GM23338 (cell line): ENCODE data around the gene RPEL1. TPM values are rescaled to one million over a fixed set of nuclear protein-coding genes. Genes with fewer than 3 reads are reported as not detected.

ENCODE experiments used
- ATAC-seq: fragments of 200-7000 bp; cut with Tn5 transposase; 3 replicates; pipeline ENCODE4 v1.9.1; 2020
- DNase-seq: peaks from one replicate; pipeline ENCODE4 v3.0.0-alpha.2; 2015; ENCODE audit warnings: low spot score
- H2AFZ ChIP-seq: fragments of 200-600 bp; sonication (generic); 2 replicates; pipeline ENCODE4 v1.8.0; 2016; ENCODE audit warnings: antibody characterized with exemption, mild to moderate bottlenecking, moderate library complexity
- H3F3A ChIP-seq: fragments of 200-600 bp; sonication (generic); replicated peaks from 2 replicates; pipeline ENCODE4 v1.8.0; 2017; ENCODE audit warnings: antibody characterized with exemption, mixed run types, low read depth
- H3K27ac ChIP-seq: fragments of 200-600 bp; sonication (generic); 2 replicates; pipeline ENCODE4 v1.6.1; 2016; ENCODE audit warnings: low read depth
- H3K27me3 ChIP-seq: fragments of 200-600 bp; sonication (generic); 2 replicates; pipeline ENCODE4 v1.8.0; 2016; ENCODE audit warnings: mild to moderate bottlenecking, mixed run types, moderate library complexity; ENCODE audit not compliant: insufficient read depth
- H3K36me3 ChIP-seq: fragments of 200-600 bp; sonication (generic); 2 replicates; pipeline ENCODE4 v1.8.0; 2016; ENCODE audit warnings: mild to moderate bottlenecking; ENCODE audit not compliant: insufficient read depth
- H3K4me1 ChIP-seq: fragments of 200-600 bp; sonication (generic); 2 replicates; pipeline ENCODE4 v1.8.0; 2016; ENCODE audit warnings: mild to moderate bottlenecking, moderate library complexity; ENCODE audit not compliant: insufficient read depth
- H3K4me2 ChIP-seq: fragments of 200-600 bp; sonication (generic); 2 replicates; pipeline ENCODE4 v1.7.1; 2017; ENCODE audit warnings: mixed run types
- H3K4me3 ChIP-seq: fragments of 200-600 bp; sonication (generic); 2 replicates; pipeline ENCODE4 v1.6.1; 2016; ENCODE audit warnings: mixed run types
- H3K79me2 ChIP-seq: fragments of 200-600 bp; sonication (generic); replicated peaks from 2 replicates; pipeline ENCODE4 v1.8.0; 2017; ENCODE audit warnings: mild to moderate bottlenecking; ENCODE audit not compliant: insufficient read depth
- H3K9me2 ChIP-seq: fragments of 200-600 bp; sonication (generic); 2 replicates; pipeline ENCODE4 v1.8.0; 2017; ENCODE audit not compliant: insufficient read depth
- H4K20me1 ChIP-seq: fragments of 200-600 bp; sonication (generic); replicated peaks from 2 replicates; pipeline ENCODE4 v1.8.0; 2017; ENCODE audit warnings: mild to moderate bottlenecking; ENCODE audit not compliant: insufficient read depth
- H3K27ac Mint-ChIP-seq: 2 replicates; pipeline ENCODE4 v1.8.0; 2020; ENCODE audit warnings: inconsistent platforms, mild to moderate bottlenecking, moderate library complexity, mixed read lengths
- H3K27me3 Mint-ChIP-seq: 3 replicates; pipeline ENCODE4 v1.8.0; 2022; ENCODE audit warnings: low read depth, mild to moderate bottlenecking, moderate library complexity, mixed read lengths, inconsistent platforms; ENCODE audit not compliant: insufficient read depth, poor library complexity
- H3K36me3 Mint-ChIP-seq: 3 replicates; pipeline ENCODE4 v1.8.0; 2021; ENCODE audit warnings: low read depth, mild to moderate bottlenecking, inconsistent platforms, moderate library complexity, mixed read lengths
- H3K4me1 Mint-ChIP-seq: 3 replicates; pipeline ENCODE4 v1.8.0; 2020; ENCODE audit warnings: mild to moderate bottlenecking, inconsistent platforms, mixed read lengths
- H3K4me3 Mint-ChIP-seq: 3 replicates; pipeline ENCODE4 v1.8.0; 2021; ENCODE audit warnings: moderate library complexity, mild to moderate bottlenecking, inconsistent platforms, mixed read lengths
- H3K9me3 Mint-ChIP-seq: 3 replicates; pipeline ENCODE4 v1.8.0; 2020; ENCODE audit warnings: moderate library complexity, mild to moderate bottlenecking, inconsistent platforms, mixed read lengths
- CREB1 ChIP-seq: fragments of 250-450 bp; sonication (Bioruptor Pico); IDR thresholded peaks from 2 replicates; pipeline ENCODE4 v1.5.0; 2020; ENCODE audit warnings: low read depth, mild to moderate bottlenecking, moderate library complexity
- EZH2 ChIP-seq: fragments of 200-600 bp; sonication (generic); IDR thresholded peaks from one replicate; pipeline ENCODE4 v1.8.0; 2017; ENCODE audit warnings: antibody characterized with exemption, mild to moderate bottlenecking, low read depth; ENCODE audit not compliant: unreplicated experiment
- EZH2phosphoT487 ChIP-seq: fragments of 200-600 bp; sonication (generic); IDR thresholded peaks from one replicate; pipeline ENCODE4 v1.8.1; 2018; ENCODE audit warnings: antibody characterized with exemption; ENCODE audit not compliant: unreplicated experiment
- JUNB ChIP-seq: IDR thresholded peaks from one replicate; pipeline ENCODE4 v1.6.1; 2016; ENCODE audit warnings: antibody characterized with exemption; ENCODE audit not compliant: unreplicated experiment
- STAT1 ChIP-seq: IDR thresholded peaks from one replicate; pipeline ENCODE4 v1.6.1; 2016; ENCODE audit warnings: antibody characterized with exemption; ENCODE audit not compliant: unreplicated experiment
- polyA plus RNA-seq: library from polyadenylated mRNA; unstranded; fragments of >200 nt; fragmentation: Nextera tagmentation; extraction: Ambion mirVana; gene quantifications from 2 replicates; pipeline ENCODE4 v1.2.1, GENCODE V29; 2016
- total RNA-seq: library from RNA; depleted of rRNA; stranded (reverse); fragments of >200 nt; shearing (Covaris generic); gene quantifications from 2 replicates; pipeline ENCODE4 v1.2.3, GENCODE V29; 2014
- TF ChIP-seq, protein P1 (sequence below): IDR thresholded peaks from one replicate; pipeline ENCODE4 v1.6.1; 2018; ENCODE audit warnings: antibody characterized with exemption; ENCODE audit not compliant: unreplicated experiment
- TF ChIP-seq, protein P2 (sequence below): fragments of 250-450 bp; sonication (Bioruptor Pico); IDR thresholded peaks from 2 replicates; pipeline ENCODE4 v1.5.0; 2020; ENCODE audit warnings: mild to moderate bottlenecking, moderate library complexity

The RPEL1 gene
- total and polyA plus RNA-seq, 2 experiments from 2014 or later, result not detected

- H4K20me1 ChIP-seq, result peaks cover 19% of the 10 kb centered on the region
- H3K79me2 ChIP-seq, result no peaks in the 10 kb centered on the region
- peak overlapping the region; percentile 85 for H3K4me3 ChIP-seq
- Mint-ChIP-seq H3K9me3 (no peaks in the 10 kb centered on the region; the same call in 2 of the 3 replicates), H3K4me3 (peak overlapping the region; percentile 62), H3K27ac (no peak overlapping the region), H3K27me3 (peaks cover 55% of the 10 kb centered on the region), H3K4me1 (peaks cover 29% of the 10 kb centered on the region), H3K36me3 (no peaks in the 10 kb centered on the region; the same call in 2 of the 3 replicates)
- H3K4me1 ChIP-seq, result peaks cover 33% of the 10 kb centered on the region
- H3K36me3 ChIP-seq, result no peaks in the 10 kb centered on the region
- ATAC-seq, result peak; percentile 7
- no peaks in the 10 kb centered on the region for H3K9me2 ChIP-seq
- peak; percentile 47 for DNase-seq
- H2AFZ ChIP-seq, result peak overlapping the region; percentile 99
- peaks cover 64% of the 10 kb centered on the region for H3K27me3 ChIP-seq
- peaks cover 27% of the 10 kb centered on the region for H3F3A ChIP-seq
- H3K4me2 ChIP-seq, result peak overlapping the region; percentile 99
- H3K27ac ChIP-seq, result no peak overlapping the region
- TF ChIP-seq, protein P1, sequence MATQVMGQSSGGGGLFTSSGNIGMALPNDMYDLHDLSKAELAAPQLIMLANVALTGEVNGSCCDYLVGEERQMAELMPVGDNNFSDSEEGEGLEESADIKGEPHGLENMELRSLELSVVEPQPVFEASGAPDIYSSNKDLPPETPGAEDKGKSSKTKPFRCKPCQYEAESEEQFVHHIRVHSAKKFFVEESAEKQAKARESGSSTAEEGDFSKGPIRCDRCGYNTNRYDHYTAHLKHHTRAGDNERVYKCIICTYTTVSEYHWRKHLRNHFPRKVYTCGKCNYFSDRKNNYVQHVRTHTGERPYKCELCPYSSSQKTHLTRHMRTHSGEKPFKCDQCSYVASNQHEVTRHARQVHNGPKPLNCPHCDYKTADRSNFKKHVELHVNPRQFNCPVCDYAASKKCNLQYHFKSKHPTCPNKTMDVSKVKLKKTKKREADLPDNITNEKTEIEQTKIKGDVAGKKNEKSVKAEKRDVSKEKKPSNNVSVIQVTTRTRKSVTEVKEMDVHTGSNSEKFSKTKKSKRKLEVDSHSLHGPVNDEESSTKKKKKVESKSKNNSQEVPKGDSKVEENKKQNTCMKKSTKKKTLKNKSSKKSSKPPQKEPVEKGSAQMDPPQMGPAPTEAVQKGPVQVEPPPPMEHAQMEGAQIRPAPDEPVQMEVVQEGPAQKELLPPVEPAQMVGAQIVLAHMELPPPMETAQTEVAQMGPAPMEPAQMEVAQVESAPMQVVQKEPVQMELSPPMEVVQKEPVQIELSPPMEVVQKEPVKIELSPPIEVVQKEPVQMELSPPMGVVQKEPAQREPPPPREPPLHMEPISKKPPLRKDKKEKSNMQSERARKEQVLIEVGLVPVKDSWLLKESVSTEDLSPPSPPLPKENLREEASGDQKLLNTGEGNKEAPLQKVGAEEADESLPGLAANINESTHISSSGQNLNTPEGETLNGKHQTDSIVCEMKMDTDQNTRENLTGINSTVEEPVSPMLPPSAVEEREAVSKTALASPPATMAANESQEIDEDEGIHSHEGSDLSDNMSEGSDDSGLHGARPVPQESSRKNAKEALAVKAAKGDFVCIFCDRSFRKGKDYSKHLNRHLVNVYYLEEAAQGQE, result peak; percentile 7
- TF ChIP-seq CREB1 (CRISPR knock-in tag), result no peak
Measured at GRCh38 chr10:103277713-103278536, 32.2 kb downstream of the RPEL1 start.

DNA sequence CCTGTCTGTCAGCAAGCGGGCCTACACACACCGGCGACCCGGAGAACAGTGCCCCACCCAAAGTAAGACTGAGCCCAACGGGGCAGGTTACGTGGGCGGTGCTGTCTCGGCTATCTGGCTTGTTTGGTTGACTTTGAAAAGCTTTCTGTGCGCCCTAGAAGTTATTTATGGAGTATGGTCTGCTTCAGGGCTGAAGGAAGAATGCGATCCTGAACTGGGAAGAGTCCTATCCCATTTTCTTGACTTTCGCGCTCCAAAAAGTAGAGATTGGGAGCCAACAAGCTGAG, 32.8 kb downstream of the RPEL1 start:
- no peaks in the 10 kb centered on the region; the same call in 2 of the 3 replicates for H3K9me3 Mint-ChIP-seq
- Histone ChIP-seq H3K27ac (no peak overlapping the region), H3K4me1 (peaks cover 33% of the 10 kb centered on the region), H3K27me3 (peaks cover 64% of the 10 kb centered on the region), H2AFZ (no peak overlapping the region), H3K36me3 (no peaks in the 10 kb centered on the region), H3K79me2 (no peaks in the 10 kb centered on the region), H3K9me2 (no peaks in the 10 kb centered on the region), H3K4me2 (peak overlapping the region; percentile 99), H3K4me3 (peak overlapping the region; percentile 85), H4K20me1 (peaks cover 19% of the 10 kb centered on the region), H3F3A (peaks cover 27% of the 10 kb centered on the region)
- H3K27ac Mint-ChIP-seq, result no peak overlapping the region
- DNase-seq (no peak), ATAC-seq (no peak)
- peaks cover 55% of the 10 kb centered on the region for H3K27me3 Mint-ChIP-seq
- peaks cover 29% of the 10 kb centered on the region for H3K4me1 Mint-ChIP-seq
- no peaks in the 10 kb centered on the region; the same call in 2 of the 3 replicates for H3K36me3 Mint-ChIP-seq
- peak overlapping the region; percentile 62 for H3K4me3 Mint-ChIP-seq
- TF ChIP-seq, protein P1, result no peak
- TF ChIP-seq EZH2phosphoT487 (no peak), EZH2 (no peak), STAT1 (no peak), JUNB (no peak)
- TF ChIP-seq, protein P2, sequence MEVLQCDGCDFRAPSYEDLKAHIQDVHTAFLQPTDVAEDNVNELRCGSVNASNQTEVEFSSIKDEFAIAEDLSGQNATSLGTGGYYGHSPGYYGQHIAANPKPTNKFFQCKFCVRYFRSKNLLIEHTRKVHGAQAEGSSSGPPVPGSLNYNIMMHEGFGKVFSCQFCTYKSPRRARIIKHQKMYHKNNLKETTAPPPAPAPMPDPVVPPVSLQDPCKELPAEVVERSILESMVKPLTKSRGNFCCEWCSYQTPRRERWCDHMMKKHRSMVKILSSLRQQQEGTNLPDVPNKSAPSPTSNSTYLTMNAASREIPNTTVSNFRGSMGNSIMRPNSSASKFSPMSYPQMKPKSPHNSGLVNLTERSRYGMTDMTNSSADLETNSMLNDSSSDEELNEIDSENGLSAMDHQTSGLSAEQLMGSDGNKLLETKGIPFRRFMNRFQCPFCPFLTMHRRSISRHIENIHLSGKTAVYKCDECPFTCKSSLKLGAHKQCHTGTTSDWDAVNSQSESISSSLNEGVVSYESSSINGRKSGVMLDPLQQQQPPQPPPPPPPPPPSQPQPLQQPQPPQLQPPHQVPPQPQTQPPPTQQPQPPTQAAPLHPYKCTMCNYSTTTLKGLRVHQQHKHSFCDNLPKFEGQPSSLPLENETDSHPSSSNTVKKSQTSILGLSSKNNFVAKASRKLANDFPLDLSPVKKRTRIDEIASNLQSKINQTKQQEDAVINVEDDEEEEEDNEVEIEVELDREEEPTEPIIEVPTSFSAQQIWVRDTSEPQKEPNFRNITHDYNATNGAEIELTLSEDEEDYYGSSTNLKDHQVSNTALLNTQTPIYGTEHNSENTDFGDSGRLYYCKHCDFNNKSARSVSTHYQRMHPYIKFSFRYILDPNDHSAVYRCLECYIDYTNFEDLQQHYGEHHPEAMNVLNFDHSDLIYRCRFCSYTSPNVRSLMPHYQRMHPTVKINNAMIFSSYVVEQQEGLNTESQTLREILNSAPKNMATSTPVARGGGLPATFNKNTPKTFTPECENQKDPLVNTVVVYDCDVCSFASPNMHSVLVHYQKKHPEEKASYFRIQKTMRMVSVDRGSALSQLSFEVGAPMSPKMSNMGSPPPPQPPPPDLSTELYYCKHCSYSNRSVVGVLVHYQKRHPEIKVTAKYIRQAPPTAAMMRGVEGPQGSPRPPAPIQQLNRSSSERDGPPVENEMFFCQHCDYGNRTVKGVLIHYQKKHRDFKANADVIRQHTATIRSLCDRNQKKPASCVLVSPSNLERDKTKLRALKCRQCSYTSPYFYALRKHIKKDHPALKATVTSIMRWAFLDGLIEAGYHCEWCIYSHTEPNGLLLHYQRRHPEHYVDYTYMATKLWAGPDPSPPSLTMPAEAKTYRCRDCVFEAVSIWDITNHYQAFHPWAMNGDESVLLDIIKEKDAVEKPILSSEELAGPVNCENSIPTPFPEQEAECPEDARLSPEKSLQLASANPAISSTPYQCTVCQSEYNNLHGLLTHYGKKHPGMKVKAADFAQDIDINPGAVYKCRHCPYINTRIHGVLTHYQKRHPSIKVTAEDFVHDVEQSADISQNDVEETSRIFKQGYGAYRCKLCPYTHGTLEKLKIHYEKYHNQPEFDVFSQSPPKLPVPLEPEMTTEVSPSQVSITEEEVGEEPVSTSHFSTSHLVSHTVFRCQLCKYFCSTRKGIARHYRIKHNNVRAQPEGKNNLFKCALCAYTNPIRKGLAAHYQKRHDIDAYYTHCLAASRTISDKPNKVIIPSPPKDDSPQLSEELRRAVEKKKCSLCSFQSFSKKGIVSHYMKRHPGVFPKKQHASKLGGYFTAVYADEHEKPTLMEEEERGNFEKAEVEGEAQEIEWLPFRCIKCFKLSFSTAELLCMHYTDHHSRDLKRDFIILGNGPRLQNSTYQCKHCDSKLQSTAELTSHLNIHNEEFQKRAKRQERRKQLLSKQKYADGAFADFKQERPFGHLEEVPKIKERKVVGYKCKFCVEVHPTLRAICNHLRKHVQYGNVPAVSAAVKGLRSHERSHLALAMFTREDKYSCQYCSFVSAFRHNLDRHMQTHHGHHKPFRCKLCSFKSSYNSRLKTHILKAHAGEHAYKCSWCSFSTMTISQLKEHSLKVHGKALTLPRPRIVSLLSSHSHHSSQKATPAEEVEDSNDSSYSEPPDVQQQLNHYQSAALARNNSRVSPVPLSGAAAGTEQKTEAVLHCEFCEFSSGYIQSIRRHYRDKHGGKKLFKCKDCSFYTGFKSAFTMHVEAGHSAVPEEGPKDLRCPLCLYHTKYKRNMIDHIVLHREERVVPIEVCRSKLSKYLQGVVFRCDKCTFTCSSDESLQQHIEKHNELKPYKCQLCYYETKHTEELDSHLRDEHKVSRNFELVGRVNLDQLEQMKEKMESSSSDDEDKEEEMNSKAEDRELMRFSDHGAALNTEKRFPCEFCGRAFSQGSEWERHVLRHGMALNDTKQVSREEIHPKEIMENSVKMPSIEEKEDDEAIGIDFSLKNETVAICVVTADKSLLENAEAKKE, result no peak
